ENCODE results near the gene LRIG3. TPM values are rescaled to one million over a fixed set of nuclear protein-coding genes. Genes with fewer than 3 reads are reported as not detected.
"Not testable (repeated sequence)": the region's sequence is repeated elsewhere in the genome, so short reads cannot be mapped to it uniquely, and the experiment has no call there.

LRIG3 gene
- total RNA-seq, 2 donors from 2014 or later, result 0.19 TPM; not detected in 1

GRCh38 chr12:58950739-58951100 lies 30.4 kb upstream of the LRIG3 start:
- Mint-ChIP-seq H3K4me1 (ENCODE audit: low read depth) (no peaks in the 10 kb centered on the region), H3K27me3 (ENCODE audit: low read depth) (no peaks in the 10 kb centered on the region), H3K36me3 (ENCODE audit: insufficient read depth in 2 of 2) (peaks cover 0 to 1% of the 10 kb centered on the region in 2 donors), H3K4me3 (no peak overlapping the region), H3K27ac (no peak overlapping the region), H3K9me3 (peaks cover 6 to 8% of the 10 kb centered on the region in 2 donors)
- no peak for DNase-seq
- ATAC-seq (replicated peaks in 1 of 2), result no peak

GRCh38 chr12:58949954-58950738 lies 29.8 kb upstream of the LRIG3 start:
- DNase-seq; ATAC-seq (replicated peaks in 1 of 2); H3K4me3 Mint-ChIP-seq; H3K4me1 Mint-ChIP-seq (ENCODE audit: low read depth); H3K36me3 Mint-ChIP-seq (ENCODE audit: insufficient read depth in 2 of 2); H3K27ac Mint-ChIP-seq; H3K27me3 Mint-ChIP-seq (ENCODE audit: low read depth); H3K9me3 Mint-ChIP-seq: not testable (repeated sequence)

- no peak overlapping the region for H3K4me3 Mint-ChIP-seq
- no peaks in the 10 kb centered on the region for H3K27me3 Mint-ChIP-seq (ENCODE audit: low read depth)
- peaks cover 2 to 5% of the 10 kb centered on the region in 2 donors for H3K9me3 Mint-ChIP-seq
- ATAC-seq (replicated peaks in 1 of 2), result no peak
- H3K4me1 Mint-ChIP-seq (ENCODE audit: low read depth), result no peaks in the 10 kb centered on the region
- peaks cover 0 to 1% of the 10 kb centered on the region in 2 donors for H3K36me3 Mint-ChIP-seq (ENCODE audit: insufficient read depth in 2 of 2)
- no peak overlapping the region for H3K27ac Mint-ChIP-seq
- DNase-seq, result no peak
Measured at GRCh38 chr12:58943079-58943478, 22.8 kb upstream of the LRIG3 start.

GRCh38 chr12:58942345-58942744 lies 22.0 kb upstream of the LRIG3 start:
- H3K4me1 Mint-ChIP-seq (ENCODE audit: low read depth), result no peaks in the 10 kb centered on the region
- H3K4me3 Mint-ChIP-seq, result no peak overlapping the region
- peaks cover 0 to under 1% of the 10 kb centered on the region in 2 donors for H3K36me3 Mint-ChIP-seq (ENCODE audit: insufficient read depth in 2 of 2)
- H3K27me3 Mint-ChIP-seq (ENCODE audit: low read depth), result no peaks in the 10 kb centered on the region
- H3K27ac Mint-ChIP-seq, result no peak overlapping the region
- ATAC-seq (replicated peaks in 1 of 2), result no peak
- DNase-seq, result no peak
- H3K9me3 Mint-ChIP-seq, result peaks cover under 1 to 4% of the 10 kb centered on the region in 2 donors

- H3K4me3 Mint-ChIP-seq, result no peak overlapping the region
- no peak for ATAC-seq (replicated peaks in 1 of 2)
Measured at GRCh38 chr12:58939399-58940100, 19.2 kb upstream of the LRIG3 start.

GRCh38 chr12:58938440-58938839 lies 18.1 kb upstream of the LRIG3 start:
- H3K9me3 Mint-ChIP-seq, result no peaks in the 10 kb centered on the region
- no peaks in the 10 kb centered on the region for H3K4me1 Mint-ChIP-seq (ENCODE audit: low read depth)
- H3K27me3 Mint-ChIP-seq (ENCODE audit: low read depth), result no peaks in the 10 kb centered on the region
- DNase-seq, result no peak
- no peak overlapping the region for H3K27ac Mint-ChIP-seq
- no peak for ATAC-seq (replicated peaks in 1 of 2)
- no peak overlapping the region for H3K4me3 Mint-ChIP-seq
- no peaks in the 10 kb centered on the region for H3K36me3 Mint-ChIP-seq (ENCODE audit: insufficient read depth in 2 of 2)

More at GRCh38 chr12:58939399-58940100, 19.2 kb upstream of the LRIG3 start:
- Mint-ChIP-seq H3K4me1 (ENCODE audit: low read depth) (no peaks in the 10 kb centered on the region), H3K36me3 (ENCODE audit: insufficient read depth in 2 of 2) (no peaks in the 10 kb centered on the region), H3K27ac (no peak overlapping the region), H3K27me3 (ENCODE audit: low read depth) (no peaks in the 10 kb centered on the region), H3K9me3 (no peaks in the 10 kb centered on the region)
- no peak for DNase-seq

GRCh38 chr12:58934528-58934927 lies 14.2 kb upstream of the LRIG3 start:
- no peak for ATAC-seq (replicated peaks in 1 of 2)
- no peaks in the 10 kb centered on the region for H3K4me1 Mint-ChIP-seq (ENCODE audit: low read depth)
- H3K4me3 Mint-ChIP-seq, result no peak overlapping the region
- no peaks in the 10 kb centered on the region for H3K27me3 Mint-ChIP-seq (ENCODE audit: low read depth)
- H3K9me3 Mint-ChIP-seq, result peaks cover 0 to 2% of the 10 kb centered on the region in 2 donors
- no peak for DNase-seq
- no peaks in the 10 kb centered on the region for H3K36me3 Mint-ChIP-seq (ENCODE audit: insufficient read depth in 2 of 2)
- H3K27ac Mint-ChIP-seq, result no peak overlapping the region

GRCh38 chr12:58932806-58933681 lies 12.7 kb upstream of the LRIG3 start:
- Mint-ChIP-seq H3K27me3 (ENCODE audit: low read depth) (no peaks in the 10 kb centered on the region), H3K36me3 (ENCODE audit: insufficient read depth in 2 of 2) (no peaks in the 10 kb centered on the region), H3K27ac (no peak overlapping the region), H3K4me1 (ENCODE audit: low read depth) (no peaks in the 10 kb centered on the region), H3K9me3 (peaks cover 0 to 2% of the 10 kb centered on the region in 2 donors), H3K4me3 (no peak overlapping the region)
- no peak for DNase-seq
- ATAC-seq (replicated peaks in 1 of 2), result no peak

GRCh38 chr12:58931518-58931917 lies 11.2 kb upstream of the LRIG3 start:
- Mint-ChIP-seq H3K27me3 (ENCODE audit: low read depth) (no peaks in the 10 kb centered on the region), H3K36me3 (ENCODE audit: insufficient read depth in 2 of 2) (no peaks in the 10 kb centered on the region), H3K9me3 (peaks cover 0 to 2% of the 10 kb centered on the region in 2 donors), H3K27ac (no peak overlapping the region), H3K4me1 (ENCODE audit: low read depth) (no peaks in the 10 kb centered on the region), H3K4me3 (no peak overlapping the region)
- no peak for DNase-seq
- ATAC-seq (replicated peaks in 1 of 2), result no peak

- no peak for DNase-seq
- H3K4me3 Mint-ChIP-seq, result no peak overlapping the region
- H3K27ac Mint-ChIP-seq, result no peak overlapping the region
- H3K27me3 Mint-ChIP-seq (ENCODE audit: low read depth), result no peaks in the 10 kb centered on the region
- peaks cover 0 to 2% of the 10 kb centered on the region in 2 donors for H3K9me3 Mint-ChIP-seq
- H3K36me3 Mint-ChIP-seq (ENCODE audit: insufficient read depth in 2 of 2), result no peaks in the 10 kb centered on the region
- H3K4me1 Mint-ChIP-seq (ENCODE audit: low read depth), result no peaks in the 10 kb centered on the region
- ATAC-seq (replicated peaks in 1 of 2), result no peak
Measured at GRCh38 chr12:58930770-58931324, 10.5 kb upstream of the LRIG3 start.

GRCh38 chr12:58927120-58927519 lies 6.8 kb upstream of the LRIG3 start:
- Mint-ChIP-seq H3K27me3 (ENCODE audit: low read depth) (peaks cover 10% of the 10 kb centered on the region), H3K36me3 (ENCODE audit: insufficient read depth in 2 of 2) (no peaks in the 10 kb centered on the region), H3K4me1 (ENCODE audit: low read depth) (no peaks in the 10 kb centered on the region), H3K4me3 (no peak overlapping the region), H3K27ac (no peak overlapping the region), H3K9me3 (peaks cover 0 to 2% of the 10 kb centered on the region in 2 donors)
- DNase-seq (no peak), ATAC-seq (replicated peaks in 1 of 2) (no peak)

GRCh38 chr12:58926586-58926985 lies 6.3 kb upstream of the LRIG3 start:
- Mint-ChIP-seq H3K27me3 (ENCODE audit: low read depth) (peaks cover 10% of the 10 kb centered on the region), H3K4me1 (ENCODE audit: low read depth) (no peaks in the 10 kb centered on the region)
- no peak for ATAC-seq (replicated peaks in 1 of 2)

GRCh38 chr12:58925751-58926150 lies 5.4 kb upstream of the LRIG3 start:
- no peak overlapping the region for H3K4me3 Mint-ChIP-seq
- no peak overlapping the region for H3K27ac Mint-ChIP-seq
- DNase-seq, result no peak
- ATAC-seq (replicated peaks in 1 of 2), result no peak
- peaks cover 10% of the 10 kb centered on the region for H3K27me3 Mint-ChIP-seq (ENCODE audit: low read depth)
- no peaks in the 10 kb centered on the region for H3K9me3 Mint-ChIP-seq
- H3K4me1 Mint-ChIP-seq (ENCODE audit: low read depth), result no peaks in the 10 kb centered on the region
- no peaks in the 10 kb centered on the region for H3K36me3 Mint-ChIP-seq (ENCODE audit: insufficient read depth in 2 of 2)

More at GRCh38 chr12:58926586-58926985, 6.3 kb upstream of the LRIG3 start:
- DNase-seq, result no peak
- Mint-ChIP-seq H3K36me3 (ENCODE audit: insufficient read depth in 2 of 2) (no peaks in the 10 kb centered on the region), H3K27ac (no peak overlapping the region), H3K4me3 (no peak overlapping the region), H3K9me3 (peaks cover 0 to 2% of the 10 kb centered on the region in 2 donors)

Data from activated T-cell treated with anti-CD3 and anti-CD28 coated beads, Interleukin-2, amount 50 U/mL, for 72 hours (primary cell).